IPS-18a (cell line): ENCODE data around the gene RINL.
"Not testable (repeated sequence)": the region's sequence is repeated elsewhere in the genome, so short reads cannot be mapped to it uniquely, and the experiment has no call there.

Experiments
- H3K27ac ChIP-seq: one replicate; pipeline ENCODE4 v1.5.1; 2013; ENCODE audit warnings: low read length
- H3K27me3 ChIP-seq: one replicate; pipeline ENCODE4 v1.6.1; 2013; ENCODE audit warnings: mild to moderate bottlenecking, low read length; ENCODE audit not compliant: control insufficient read depth, insufficient read depth
- H3K36me3 ChIP-seq: one replicate; pipeline ENCODE4 v1.6.1; 2013; ENCODE audit warnings: low read depth, low read length; ENCODE audit not compliant: control insufficient read depth
- H3K4me1 ChIP-seq: one replicate; pipeline ENCODE4 v1.6.1; 2013; ENCODE audit warnings: low read depth, low read length; ENCODE audit not compliant: control insufficient read depth
- H3K4me3 ChIP-seq: one replicate; pipeline ENCODE4 v1.5.1; 2013; ENCODE audit warnings: low read length
- H3K9ac ChIP-seq: one replicate; pipeline ENCODE4 v1.6.1; 2013; ENCODE audit warnings: mild to moderate bottlenecking, low read length, moderate library complexity
- H3K9me3 ChIP-seq: one replicate; pipeline ENCODE4 v1.6.1; 2013; ENCODE audit warnings: low read depth, low read length; ENCODE audit not compliant: control insufficient read depth

The RINL gene

GRCh38 chr19:38900202-38900629, 22.1 kb upstream of the RINL start:
- H3K27ac ChIP-seq: peak overlapping the region; percentile 86
- H3K27me3 ChIP-seq: peaks cover 10% of the 10 kb centered on the region
- H3K4me3 ChIP-seq: peak overlapping the region; percentile 95
- H3K4me1 ChIP-seq: peaks cover 4% of the 10 kb centered on the region
- peak overlapping the region; percentile 88 for H3K9ac ChIP-seq
- H3K9me3 ChIP-seq: no peaks in the 10 kb centered on the region
- no peaks in the 10 kb centered on the region for H3K36me3 ChIP-seq

- Histone ChIP-seq H3K27ac (peak within 1 kb of the TSS; percentile 86), H3K9ac (peak within 1 kb of the TSS; percentile 88), H3K27me3 (peaks cover 10% of the 10 kb centered on the region), H3K4me3 (peak within 1 kb of the TSS; percentile 95), H3K36me3 (no peaks in the 10 kb centered on the region), H3K4me1 (peaks cover 4% of the 10 kb centered on the region), H3K9me3 (no peaks in the 10 kb centered on the region)
Observed at GRCh38 chr19:38899447-38900201, 21.5 kb upstream of the RINL start, which contains the start of the genes NFKBIB and SIRT2. Gene NFKBIB (plus strand): TSS chr19:38899969. CDS start chr19:38900033, 64 bp downstream. Gene SIRT2 (minus strand): TSS chr19:38899618. CDS start chr19:38899521, 97 bp downstream.

GRCh38 chr19:38898788-38899446, 20.8 kb upstream of the RINL start:
- peak overlapping the region; percentile 38 for H3K9ac ChIP-seq
- H3K9me3 ChIP-seq: no peaks in the 10 kb centered on the region
- H3K27me3 ChIP-seq: peaks cover 10% of the 10 kb centered on the region
- H3K4me3 ChIP-seq: peak overlapping the region; percentile 95
- no peaks in the 10 kb centered on the region for H3K36me3 ChIP-seq
- no peak overlapping the region for H3K27ac ChIP-seq
- H3K4me1 ChIP-seq: peaks cover 4% of the 10 kb centered on the region

- Histone ChIP-seq H3K4me3 (no peak overlapping the region), H3K9ac (no peak overlapping the region), H3K9me3 (no peaks in the 10 kb centered on the region), H3K36me3 (no peaks in the 10 kb centered on the region), H3K27me3 (peaks cover 10% of the 10 kb centered on the region), H3K27ac (no peak overlapping the region), H3K4me1 (no peaks in the 10 kb centered on the region)
Observed at GRCh38 chr19:38894968-38895367, 16.9 kb upstream of the RINL start.

- H3K9me3 ChIP-seq: no peaks in the 10 kb centered on the region
- no peaks in the 10 kb centered on the region for H3K36me3 ChIP-seq
- H3K4me3 ChIP-seq: no peak overlapping the region
- peaks cover 6% of the 10 kb centered on the region for H3K27me3 ChIP-seq
- H3K27ac ChIP-seq: no peak overlapping the region
- H3K9ac ChIP-seq: no peak overlapping the region
- H3K4me1 ChIP-seq: no peaks in the 10 kb centered on the region
Observed at GRCh38 chr19:38893341-38893771, 15.3 kb upstream of the RINL start.

- Histone ChIP-seq H3K9me3 (no peaks in the 10 kb centered on the region), H3K27ac (no peak overlapping the region), H3K9ac (no peak overlapping the region), H3K36me3 (no peaks in the 10 kb centered on the region), H3K4me1 (no peaks in the 10 kb centered on the region), H3K4me3 (no peak overlapping the region), H3K27me3 (peaks cover under 1% of the 10 kb centered on the region)
Observed at GRCh38 chr19:38892841-38893240, 14.8 kb upstream of the RINL start.

GRCh38 chr19:38891771-38892170, 13.7 kb upstream of the RINL start:
- Histone ChIP-seq H3K4me3 (no peak overlapping the region), H3K27ac (no peak overlapping the region), H3K4me1 (no peaks in the 10 kb centered on the region), H3K9me3 (no peaks in the 10 kb centered on the region), H3K9ac (no peak overlapping the region), H3K36me3 (no peaks in the 10 kb centered on the region), H3K27me3 (no peaks in the 10 kb centered on the region)

GRCh38 chr19:38890686-38891085, 12.6 kb upstream of the RINL start:
- H3K27ac ChIP-seq: no peak overlapping the region

GRCh38 chr19:38889803-38890202, 11.7 kb upstream of the RINL start:
- H3K4me1 ChIP-seq: no peaks in the 10 kb centered on the region
- no peaks in the 10 kb centered on the region for H3K27me3 ChIP-seq

More at GRCh38 chr19:38890686-38891085, 12.6 kb upstream of the RINL start:
- H3K9me3 ChIP-seq: no peaks in the 10 kb centered on the region
- H3K4me1 ChIP-seq: no peaks in the 10 kb centered on the region
- H3K4me3 ChIP-seq: no peak overlapping the region
- no peaks in the 10 kb centered on the region for H3K27me3 ChIP-seq
- H3K36me3 ChIP-seq: no peaks in the 10 kb centered on the region
- no peak overlapping the region for H3K9ac ChIP-seq

GRCh38 chr19:38888876-38889275, 10.8 kb upstream of the RINL start:
- Histone ChIP-seq H3K4me1 (no peaks in the 10 kb centered on the region), H3K36me3 (no peaks in the 10 kb centered on the region), H3K9ac (no peak overlapping the region), H3K9me3 (no peaks in the 10 kb centered on the region), H3K27me3 (no peaks in the 10 kb centered on the region), H3K27ac (no peak overlapping the region), H3K4me3 (no peak overlapping the region)

More at GRCh38 chr19:38889803-38890202, 11.7 kb upstream of the RINL start:
- Histone ChIP-seq H3K27ac (no peak overlapping the region), H3K4me3 (no peak overlapping the region), H3K9ac (no peak overlapping the region), H3K36me3 (no peaks in the 10 kb centered on the region), H3K9me3 (no peaks in the 10 kb centered on the region)

- H3K27ac ChIP-seq, H3K36me3 ChIP-seq: not testable (repeated sequence)
Observed at GRCh38 chr19:38884691-38885090, 6.6 kb upstream of the RINL start.

More at GRCh38 chr19:38884691-38885090, 6.6 kb upstream of the RINL start:
- H3K9ac ChIP-seq, H3K27me3 ChIP-seq, H3K4me3 ChIP-seq, H3K9me3 ChIP-seq, H3K4me1 ChIP-seq: not testable (repeated sequence)
